Inferior parietal cortex (tissue), 1 donor: ENCODE results near the gene MEIS1.

Experiments
- DNase-seq: peaks from one replicate; pipeline ENCODE4 v3.0.0-alpha.2; 2016; ENCODE audit errors: extremely low spot score

The MEIS1 gene

DNA sequence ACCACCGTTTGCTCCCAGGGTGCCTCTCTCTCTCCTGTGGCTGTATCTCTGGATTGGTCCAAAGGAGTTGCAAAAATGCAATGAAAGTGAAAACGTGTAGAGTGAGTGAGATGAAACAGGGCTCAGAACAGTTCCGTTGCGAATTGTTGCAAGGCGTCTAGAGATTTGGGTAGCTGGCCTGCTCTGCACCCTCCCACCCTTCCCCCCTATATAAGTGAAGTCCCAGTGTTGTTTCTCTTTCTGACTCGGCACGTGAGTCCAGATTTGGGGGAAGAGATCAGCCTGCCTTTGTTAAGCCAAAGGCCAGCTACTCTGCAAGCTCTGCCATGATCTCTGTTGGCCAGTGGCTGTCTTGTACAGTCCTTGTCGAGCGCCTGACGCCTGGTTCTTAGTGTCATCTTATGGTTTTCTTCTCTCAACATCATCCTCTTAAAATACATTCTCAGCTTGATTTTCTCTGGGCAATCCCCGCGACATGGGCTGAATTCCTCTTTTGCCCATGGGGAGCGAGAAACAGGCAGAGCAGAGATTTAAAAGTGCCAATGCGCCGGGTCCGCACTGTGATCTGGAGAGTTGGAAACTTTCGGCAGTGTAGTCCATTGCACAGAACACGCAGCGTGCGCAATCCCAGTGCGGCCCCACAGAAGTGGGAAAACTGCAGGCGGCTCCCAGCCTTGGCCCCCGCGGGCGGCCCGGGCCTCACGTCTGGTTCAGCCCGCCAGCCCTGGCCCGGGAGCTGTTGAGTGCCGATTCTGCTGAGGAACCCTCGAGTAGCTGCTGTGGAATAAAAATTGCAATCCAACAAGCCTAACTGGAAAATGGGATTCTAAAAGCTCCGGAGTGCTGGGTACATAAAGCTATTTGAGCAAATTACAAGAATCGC lies 9.3 kb downstream of the MEIS1 start:
- no peak for DNase-seq

DNA sequence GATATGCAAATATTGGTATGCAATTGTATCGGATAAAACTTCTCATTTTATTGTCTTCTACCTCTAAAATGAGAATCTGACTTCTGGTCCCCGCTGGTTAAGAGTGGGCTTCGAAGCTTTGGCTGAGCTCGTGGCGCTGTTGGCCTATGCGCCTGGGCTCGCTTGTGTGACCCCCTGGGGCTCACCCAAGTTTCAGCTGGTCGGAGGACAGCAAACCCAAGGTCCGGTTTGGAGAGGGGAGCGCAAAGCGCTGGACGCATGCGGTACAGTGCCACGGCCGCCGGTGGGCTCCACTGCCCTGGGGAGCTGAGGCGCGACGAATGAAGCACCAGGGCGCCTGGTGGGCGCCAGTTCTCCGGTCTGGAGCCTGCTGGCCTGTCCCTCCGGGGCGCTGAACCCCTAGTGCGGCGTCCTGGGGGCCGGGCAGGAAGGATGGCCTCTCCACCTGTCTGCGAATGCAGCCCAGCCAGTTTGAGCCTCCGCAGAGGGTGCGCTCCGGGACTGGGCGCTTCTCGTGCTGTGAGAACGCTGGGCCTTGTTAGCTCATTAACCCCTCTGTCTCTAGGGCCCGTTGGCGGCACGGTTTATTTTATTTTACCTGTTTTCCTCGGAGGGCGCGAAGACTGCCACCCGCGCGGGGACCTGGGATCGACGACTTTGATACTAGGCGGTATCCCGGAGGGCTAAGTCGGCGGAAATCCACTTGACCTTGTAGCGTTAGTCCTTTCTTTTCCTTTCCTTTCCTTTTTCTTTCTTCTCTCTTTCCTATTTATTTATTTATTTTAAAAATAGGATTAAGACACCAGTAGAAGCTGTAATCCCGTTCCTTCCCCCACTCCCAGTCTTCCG lies 10.4 kb downstream of the MEIS1 start:
- no peak for DNase-seq

DNA sequence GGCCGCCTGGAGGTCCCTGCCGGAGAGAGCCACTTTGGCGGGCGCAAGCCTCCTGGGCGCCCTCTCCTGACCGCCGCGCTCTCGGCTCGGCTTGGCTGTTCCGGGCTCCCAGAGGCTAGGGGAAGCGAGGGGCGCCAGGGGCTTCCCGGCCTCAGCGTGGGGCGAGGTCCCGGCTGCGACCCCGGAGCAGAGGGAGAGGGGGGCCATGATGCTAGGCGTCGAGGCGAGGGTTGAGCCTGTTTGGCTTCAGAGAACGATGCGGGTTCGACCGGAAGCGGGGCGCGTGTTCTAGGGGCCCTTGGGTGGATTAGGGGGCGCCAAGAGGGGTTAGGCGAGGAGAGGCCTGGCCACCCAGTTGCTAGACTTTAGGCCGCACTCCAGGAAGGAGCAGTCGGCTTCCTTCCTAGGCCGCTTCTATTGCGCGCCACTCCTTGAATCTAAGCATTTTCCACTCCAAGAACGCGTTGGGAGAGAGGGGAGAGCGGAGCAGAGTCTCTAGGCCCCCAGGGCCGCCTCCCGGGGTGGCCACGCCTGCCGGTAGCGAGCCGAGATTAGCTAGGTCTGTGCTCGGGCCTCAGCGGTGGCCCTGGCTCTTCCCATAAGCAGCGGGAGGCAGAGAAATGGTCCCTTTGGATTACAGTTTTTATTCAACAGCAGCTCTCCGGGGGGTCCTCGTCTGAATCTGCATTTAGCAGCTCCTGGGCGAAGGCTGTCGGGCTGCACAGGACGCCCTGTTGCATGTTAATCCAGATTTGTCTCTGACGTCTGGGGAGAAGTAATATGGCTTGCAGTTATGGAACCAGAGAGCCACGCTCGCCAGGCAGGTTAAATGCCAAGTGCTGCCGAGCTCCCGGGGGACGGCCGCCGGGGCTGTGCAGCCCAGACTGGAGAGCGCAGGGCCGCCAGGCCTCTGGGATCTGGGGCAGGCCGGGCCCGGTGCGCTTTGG lies 11.3 kb downstream of the MEIS1 start:
- DNase-seq: no peak

DNA sequence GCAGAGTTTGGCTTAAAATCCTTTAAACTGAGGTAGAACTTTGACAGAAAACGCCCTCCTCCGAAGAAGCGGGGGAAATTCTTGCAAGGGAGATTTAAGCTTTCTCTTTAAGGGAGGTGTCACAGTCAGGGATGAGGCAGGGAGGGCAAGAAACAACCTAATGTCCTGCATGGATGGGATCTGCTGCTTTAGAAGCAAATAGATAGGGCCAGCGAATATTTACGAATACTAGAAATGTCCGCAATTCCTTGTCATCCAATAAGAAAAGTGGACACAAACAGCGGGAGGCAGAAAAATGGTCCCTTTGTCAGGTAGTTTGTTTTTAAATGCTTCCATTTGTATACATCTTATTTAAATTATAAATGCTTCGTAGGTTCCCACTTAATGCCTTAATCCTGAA lies 12.0 kb downstream of the MEIS1 start:
- no peak for DNase-seq

DNA sequence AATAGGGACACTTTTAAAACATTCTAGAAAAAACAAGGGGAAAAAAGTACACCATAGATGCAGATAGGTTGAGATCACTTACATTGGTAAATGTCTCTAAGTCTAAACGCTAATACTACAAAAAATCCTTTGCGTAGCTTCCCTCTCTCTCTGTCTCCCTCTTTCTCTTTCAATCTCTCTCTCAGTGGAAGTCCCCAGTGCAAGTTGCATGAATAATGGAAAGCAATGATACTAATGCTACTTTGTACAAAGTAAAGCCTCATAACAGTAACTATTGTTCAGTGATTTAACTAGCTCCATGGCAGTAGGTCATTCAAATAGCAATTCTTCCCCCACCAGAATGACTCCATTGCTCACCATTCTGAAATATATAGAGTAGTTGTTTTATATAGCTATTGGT lies 12.8 kb downstream of the MEIS1 start:
- no peak for DNase-seq

DNA sequence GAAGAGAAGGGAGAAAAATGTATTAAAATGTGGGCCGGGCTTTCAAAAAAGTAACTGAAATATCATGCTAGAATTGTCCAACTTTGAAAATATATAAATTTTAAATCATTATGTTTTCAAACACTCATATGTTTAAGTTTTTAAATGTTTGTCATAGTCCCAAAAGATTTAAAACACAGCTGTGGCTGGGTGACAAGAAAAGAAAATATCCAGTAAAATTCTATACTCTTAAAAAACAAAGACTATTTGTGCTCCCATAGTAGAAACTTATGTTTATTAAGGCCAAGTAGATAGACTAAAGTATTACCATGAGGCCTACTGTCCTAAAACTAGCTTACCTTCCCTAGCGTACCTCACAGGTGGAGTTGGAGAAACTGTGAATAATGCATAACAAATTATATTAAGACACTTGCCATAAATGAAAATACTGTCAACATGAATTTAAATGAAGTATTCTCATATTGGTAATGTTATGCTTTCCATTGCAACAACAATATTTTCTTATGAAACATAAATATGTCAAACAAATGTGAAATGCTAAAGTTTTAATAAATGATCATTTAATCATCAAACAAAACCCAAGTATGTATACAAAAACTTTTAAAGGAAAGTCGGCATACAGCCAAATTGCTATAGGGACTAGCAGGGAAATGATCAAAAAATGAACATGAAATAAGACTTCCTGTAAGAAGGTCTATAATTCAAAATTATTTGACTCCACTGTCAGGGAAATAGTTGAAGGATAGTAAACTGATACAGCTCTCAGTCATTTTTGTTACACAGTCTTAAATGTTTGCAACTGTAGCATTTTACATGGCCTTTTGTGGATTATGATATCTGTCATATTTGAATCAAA lies 13.4 kb downstream of the MEIS1 start:
- DNase-seq: no peak

DNA sequence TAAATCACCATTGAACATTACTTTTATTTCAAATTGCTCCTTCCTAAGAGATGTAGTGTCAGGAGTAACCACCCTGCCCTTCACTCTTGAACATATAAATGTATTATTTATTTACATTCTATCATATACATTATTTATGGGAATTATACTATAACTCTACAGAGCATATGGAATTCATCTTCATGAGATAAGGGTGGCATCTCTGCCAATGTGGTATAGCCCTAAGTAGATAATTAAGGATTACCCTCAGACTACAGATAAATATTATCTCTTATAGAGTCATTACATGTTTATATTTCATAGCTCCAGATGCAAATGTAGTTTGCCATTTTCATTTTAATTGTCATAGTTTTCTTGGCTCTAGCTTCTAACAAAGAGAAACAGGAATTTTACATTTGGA lies 17.3 kb downstream of the MEIS1 start:
- DNase-seq: no peak

DNA sequence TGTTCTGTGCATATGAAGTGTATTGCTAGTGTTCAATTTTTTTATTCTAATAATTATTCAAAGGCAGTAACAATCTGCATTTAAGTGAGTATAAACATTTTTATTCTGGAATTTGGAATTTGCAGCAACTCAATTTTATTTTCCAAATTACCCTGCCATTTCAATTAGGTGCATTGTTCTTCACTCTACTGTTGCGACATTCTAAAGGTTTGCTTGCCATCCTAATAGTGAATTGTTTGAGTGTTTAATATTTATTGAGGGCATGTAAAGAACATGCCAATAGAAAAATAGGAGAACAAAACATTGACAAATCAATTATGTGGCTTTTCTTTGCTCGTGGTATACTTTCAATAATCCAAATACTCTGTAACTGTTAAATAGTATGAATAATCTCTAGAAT lies 18.0 kb downstream of the MEIS1 start:
- no peak for DNase-seq

DNA sequence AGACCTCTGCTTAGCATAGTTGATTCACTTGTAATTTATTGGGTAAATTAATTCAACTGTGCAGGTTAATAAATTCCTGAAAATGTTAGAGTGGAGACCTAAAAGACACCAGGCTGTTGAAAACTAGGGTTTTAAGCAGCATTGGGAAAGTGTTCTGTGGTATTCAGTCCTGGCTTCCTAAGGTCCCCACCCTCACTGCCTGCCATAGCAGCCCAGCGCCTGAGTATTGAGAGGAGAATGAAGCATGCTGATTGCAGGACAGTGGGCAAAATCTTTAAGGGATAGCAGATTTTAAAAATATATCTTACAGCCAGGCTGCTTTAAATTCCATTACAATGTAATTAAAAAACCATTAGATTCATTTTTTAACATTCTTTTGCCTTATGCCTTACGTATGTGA lies 20.6 kb downstream of the MEIS1 start:
- no peak for DNase-seq

DNA sequence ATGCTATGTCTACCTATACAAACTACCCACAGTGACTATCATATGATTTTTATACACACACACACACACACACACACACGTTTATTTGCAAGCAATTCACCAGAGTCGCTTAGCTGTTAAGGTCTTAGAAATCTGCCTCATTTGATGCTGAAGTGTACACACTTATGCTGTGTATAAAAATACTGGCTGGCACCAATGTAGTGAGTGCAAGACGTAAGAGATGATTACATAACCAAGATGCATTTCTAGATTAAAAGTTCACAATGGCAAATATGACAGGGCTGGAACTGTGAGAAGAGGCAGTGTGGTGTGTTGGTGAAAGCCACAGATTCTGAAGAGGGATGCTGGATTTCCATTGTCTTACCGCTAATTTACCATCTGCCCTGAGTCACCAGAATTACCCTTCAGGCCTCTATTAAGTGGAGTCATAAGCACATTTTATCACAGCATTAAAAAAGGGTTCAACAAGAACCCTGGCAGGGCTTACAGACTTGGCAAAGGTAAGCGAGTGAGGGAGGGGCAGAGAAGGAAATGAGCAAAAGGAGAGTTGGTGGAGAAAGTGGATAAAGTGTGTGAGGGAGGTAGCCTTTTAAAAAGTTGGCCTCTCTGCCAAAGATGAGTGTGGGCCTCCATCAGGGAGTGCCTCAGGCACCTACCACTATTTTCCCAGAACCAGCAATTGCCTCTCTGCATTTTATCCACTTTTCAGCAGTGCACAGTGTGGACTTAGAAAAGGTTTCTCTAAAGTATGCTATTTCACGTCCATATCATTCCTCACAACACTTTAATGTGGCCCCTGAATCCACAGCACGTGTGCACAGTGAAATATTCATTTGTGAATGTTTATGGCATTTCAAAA lies 21.5 kb downstream of the MEIS1 start:
- no peak for DNase-seq

DNA sequence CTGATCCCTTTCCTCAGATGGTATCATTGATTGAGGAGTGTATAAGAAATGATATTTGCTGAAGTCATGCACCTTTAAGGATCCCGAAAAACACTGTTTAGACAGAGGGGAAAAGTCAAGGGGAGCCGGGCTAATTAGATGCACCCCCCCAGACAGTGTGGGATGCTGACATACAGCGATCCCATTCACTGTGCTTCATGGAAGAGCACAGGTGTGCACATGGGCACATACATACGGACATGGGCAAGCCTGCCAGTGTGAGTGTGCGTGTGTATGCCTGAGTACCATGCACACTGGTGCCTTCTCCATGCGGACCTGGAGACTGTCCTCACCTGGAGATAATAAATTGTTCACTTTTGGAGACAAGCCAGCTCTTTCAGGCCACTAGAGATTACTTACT lies 22.6 kb downstream of the MEIS1 start:
- DNase-seq: no peak

DNA sequence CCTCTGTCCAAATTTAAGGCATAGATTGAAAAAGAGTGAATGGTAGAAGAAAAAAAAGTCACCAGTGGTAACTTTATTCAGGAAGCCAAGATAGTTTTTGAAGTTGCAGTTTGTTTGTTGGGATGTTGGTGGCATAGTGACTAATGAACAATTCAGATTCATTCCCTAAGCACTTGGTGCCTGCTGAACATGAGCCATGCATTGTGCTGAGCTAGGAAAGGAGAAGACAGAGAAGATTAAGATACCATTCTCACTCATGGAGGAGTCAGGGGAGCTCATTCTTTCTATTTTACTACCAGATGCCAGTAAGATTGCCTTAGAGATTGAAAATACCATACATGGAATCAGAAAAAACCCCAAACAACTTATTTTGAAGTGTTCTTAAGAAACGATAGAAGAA lies 25.1 kb downstream of the MEIS1 start:
- no peak for DNase-seq

DNA sequence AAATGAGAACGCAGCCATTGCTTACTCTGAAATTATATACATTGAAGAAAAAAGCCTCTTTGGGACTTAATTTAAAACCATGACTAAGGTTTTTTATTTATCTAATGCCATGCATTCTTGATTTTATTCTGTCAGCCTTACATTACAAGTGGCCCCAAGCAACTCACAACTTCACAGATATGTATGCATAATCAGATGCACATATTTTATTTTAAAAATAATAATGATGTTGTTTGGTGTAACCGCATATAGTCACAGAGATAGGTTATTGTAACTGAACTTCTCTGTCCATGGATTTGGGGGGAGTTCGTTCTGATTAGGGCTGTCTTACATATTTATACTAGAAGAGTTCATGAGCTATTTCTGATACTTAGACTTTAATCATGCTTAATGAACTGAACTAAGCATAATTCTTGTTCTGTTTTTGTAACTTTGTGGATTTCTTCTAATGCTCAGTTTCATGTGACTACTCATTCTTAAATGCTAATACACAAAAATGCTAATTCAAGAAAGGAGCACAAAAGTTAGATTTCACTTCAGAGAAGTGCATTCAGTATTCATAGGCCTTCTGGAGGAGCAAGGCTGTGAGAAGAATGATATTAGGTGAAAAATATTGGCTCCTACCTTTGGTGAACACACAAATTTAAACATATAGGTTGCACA lies 26.2 kb downstream of the MEIS1 start:
- no peak for DNase-seq

DNA sequence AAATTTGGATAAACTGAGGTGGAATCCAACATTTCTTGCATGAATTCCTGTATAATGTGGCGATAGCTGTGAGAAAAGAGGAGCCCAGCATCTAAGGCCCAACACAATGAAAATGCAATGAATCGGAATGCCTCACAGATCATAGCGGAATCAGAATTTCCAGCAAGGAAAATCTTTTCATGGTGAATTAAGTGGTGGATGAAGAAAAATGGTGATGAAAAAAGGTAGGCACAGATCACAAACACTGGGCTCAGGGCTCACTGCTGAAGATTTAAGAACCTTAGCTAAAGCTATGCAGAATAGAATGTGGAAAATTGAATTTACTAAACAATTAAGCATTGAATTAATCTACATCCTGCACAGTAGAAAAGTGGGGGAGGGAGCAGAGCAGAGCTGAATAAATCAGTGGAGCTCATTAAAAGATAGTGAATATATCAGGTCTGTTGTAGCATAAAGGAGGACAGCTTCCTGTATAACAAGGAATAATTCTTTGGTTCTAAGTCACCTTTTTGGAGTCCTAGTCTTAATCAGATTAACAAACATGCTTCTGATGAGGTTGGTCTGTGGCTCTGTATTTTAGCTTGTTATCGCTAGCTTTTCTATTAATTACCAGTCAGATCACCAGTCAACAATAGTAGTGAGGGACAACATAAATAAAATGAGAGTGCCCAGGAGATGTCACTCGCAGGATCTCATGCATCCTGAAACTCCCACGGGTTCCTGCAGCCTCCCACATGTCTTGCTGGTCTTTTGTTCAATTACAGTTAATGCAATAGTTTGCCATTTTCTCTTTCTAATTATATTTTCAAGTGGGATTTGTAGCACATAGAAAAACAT lies 27.0 kb downstream of the MEIS1 start:
- no peak for DNase-seq

DNA sequence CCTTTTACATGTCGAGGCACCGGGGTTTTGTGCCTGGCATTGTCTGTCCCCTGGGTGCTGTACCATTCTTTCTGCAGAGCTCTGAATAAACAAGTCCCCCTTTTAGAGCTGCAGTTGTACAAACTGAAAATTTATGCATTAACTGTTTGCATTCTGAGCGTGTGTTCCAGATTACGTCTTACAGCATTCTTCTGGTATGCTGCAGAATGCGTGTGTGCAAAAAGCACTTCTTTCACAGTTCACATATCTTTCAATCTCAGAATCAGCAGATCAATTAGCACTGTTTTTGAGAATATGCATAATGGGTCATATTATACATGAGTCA lies 27.5 kb downstream of the MEIS1 start:
- no peak for DNase-seq

DNA sequence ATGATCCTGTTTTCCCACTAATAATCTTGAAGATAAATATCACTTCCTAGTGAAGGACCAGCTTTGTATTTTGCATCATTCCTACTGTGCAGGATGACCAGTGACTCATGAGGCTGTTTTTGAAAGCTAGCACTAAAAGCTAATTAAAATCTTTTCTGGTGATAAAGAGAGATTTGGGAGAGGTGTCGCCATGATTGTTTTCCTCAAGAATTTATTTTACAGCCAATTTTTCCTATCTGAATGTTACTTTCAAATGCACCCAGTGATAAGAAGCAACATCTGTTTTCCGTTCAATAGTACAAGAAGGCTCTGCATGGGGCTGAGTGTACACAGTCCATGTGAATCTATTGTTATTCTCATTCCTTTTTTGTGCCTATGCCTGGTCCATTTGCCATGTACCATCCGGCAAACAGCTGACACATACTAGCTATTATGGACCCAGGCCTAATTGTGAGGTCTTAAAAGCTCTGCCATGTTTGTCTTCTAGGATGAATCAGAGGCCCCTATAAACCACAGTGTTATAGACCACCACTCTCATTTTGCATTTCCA lies 28.4 kb downstream of the MEIS1 start:
- DNase-seq: no peak

DNA sequence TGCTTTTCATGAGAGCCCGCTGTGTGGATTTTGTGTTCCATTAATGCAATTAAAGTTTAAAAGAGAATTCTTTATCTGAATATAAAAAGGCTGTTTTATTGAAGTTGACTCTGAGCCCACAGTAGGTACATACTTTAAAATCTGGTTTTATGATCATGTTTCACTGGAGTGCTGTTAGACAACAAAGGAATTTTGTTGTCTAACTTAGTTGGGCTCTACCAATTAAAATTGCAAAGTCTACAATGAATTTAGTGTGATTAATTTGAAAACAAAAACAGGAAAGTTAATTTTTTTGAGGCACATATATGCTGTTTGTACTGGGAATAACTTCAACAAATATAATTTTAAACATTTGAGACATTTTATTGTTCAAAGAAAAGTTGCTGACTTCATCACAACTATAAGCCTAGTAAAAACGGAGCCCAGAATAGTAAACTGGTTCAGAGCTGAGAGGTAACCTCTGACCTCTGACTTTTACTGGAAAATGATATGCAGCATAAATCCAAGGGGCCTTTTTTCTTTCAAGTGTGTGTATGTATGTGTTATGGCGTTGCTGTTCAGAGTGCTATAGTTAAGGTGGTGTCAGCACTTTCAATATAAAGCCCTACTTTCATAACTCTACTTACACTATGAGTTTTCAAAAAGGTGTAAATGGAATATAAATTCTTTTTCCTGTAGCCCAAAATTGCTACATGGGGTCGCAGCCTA lies 30.2 kb downstream of the MEIS1 start:
- no peak for DNase-seq

DNA sequence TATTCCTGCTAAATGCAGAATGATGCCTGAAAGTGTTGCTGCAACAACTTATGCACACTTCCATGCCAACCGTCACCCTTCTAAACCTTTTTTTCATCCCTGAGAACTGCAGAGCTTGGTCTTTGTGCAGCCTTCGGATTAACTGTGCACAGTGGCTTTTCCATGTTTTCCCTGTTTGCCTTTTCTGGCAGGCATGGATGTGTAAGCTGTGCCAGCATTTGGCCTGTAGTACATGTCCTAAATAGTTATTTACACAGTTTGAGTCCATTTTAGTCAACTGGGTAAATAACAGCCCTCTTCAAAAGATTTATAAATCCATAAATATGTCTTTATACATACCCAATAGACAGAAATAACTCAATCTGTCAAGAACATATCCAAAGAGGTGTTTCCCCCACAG lies 31.5 kb downstream of the MEIS1 start:
- no peak for DNase-seq
